Measurements from ENCODE around the gene MMP28. TPM values are rescaled to one million over a fixed set of nuclear protein-coding genes. Genes with fewer than 3 reads are reported as not detected.

MMP28 gene
- total RNA-seq: 1.0 and 2.6 TPM in 2 replicates

GRCh38 chr17:35795007-35795870 lies at the start of gene MMP28:
Gene MMP28, minus strand, starts transcription at chr17:35795641. Its CDS starts 264 bp downstream, at chr17:35795377.

GRCh38 chr17:35808962-35809854 lies 13.8 kb upstream of the MMP28 start, which contains the start of gene TAF15:
Gene TAF15, plus strand, starts transcription at chr17:35809484. Its CDS starts 86 bp downstream, at chr17:35809570.

GRCh38 chr17:35760587-35760986 lies 34.9 kb downstream of the MMP28 start, which contains the start of gene C17orf50:
Gene C17orf50, plus strand, starts transcription at chr17:35760887. Its CDS starts 55 bp downstream, at chr17:35760942.

GRCh38 chr17:35752945-35753764 lies 42.3 kb downstream of the MMP28 start, which contains the start of gene GAS2L2:
Gene GAS2L2, minus strand, starts transcription at chr17:35753239. Its CDS starts 389 bp downstream, at chr17:35752850.

GRCh38 chr17:35731239-35731916 lies 64.1 kb downstream of the MMP28 start, which contains the start of gene RASL10B:
Gene RASL10B, plus strand, starts transcription at chr17:35731639. Its CDS starts 3,546 bp downstream, at chr17:35735185.

Other genes with a start within 250 kb of the MMP28 start
- not detected in 2 replicates for gene SLFN14, start 234.8 kb downstream of the MMP28 start, total RNA-seq
- gene PEX12, start 217.1 kb downstream of the MMP28 start, total RNA-seq: 4.1 and 4.8 TPM in 2 replicates
- gene AP2B1, start 208.3 kb downstream of the MMP28 start, total RNA-seq: 42.7 and 51.1 TPM in 2 replicates
- 1.7 and 7.3 TPM in 2 replicates for gene RASL10B, start 64.0 kb downstream of the MMP28 start, total RNA-seq
- gene GAS2L2, start 42.4 kb downstream of the MMP28 start, total RNA-seq: under 0.01 and 0.09 TPM in 2 replicates
- gene C17orf50, start 34.8 kb downstream of the MMP28 start, total RNA-seq: not detected in 2 replicates
- gene TAF15, start 13.8 kb upstream of the MMP28 start, total RNA-seq: 49.5 and 55.0 TPM in 2 replicates
- not detected in 2 replicates for gene HEATR9, start 73.2 kb upstream of the MMP28 start, total RNA-seq
- gene CCL5, start 84.7 kb upstream of the MMP28 start, total RNA-seq: not detected in 2 replicates
- 0.09 and 0.28 TPM in 2 replicates for gene RDM1, start 135.1 kb upstream of the MMP28 start, total RNA-seq
- gene LYZL6, start 148.1 kb upstream of the MMP28 start, total RNA-seq: not detected in 2 replicates
- gene CCL16, start 185.9 kb upstream of the MMP28 start, total RNA-seq: not detected in 2 replicates
- not detected in 2 replicates for gene CCL14, start 191.1 kb upstream of the MMP28 start, total RNA-seq
- not detected in 2 replicates for gene CCL15, start 205.9 kb upstream of the MMP28 start, total RNA-seq
- not detected in 2 replicates for gene CCL23, start 222.3 kb upstream of the MMP28 start, total RNA-seq

All from smooth muscle cell of bladder (primary cell).